ENCODE results near the gene ZSCAN10.

ZSCAN10 gene

GRCh38 chr16:3138823-3139426, 39.8 kb upstream of the ZSCAN10 start:
- no peak for TF ChIP-seq CTCF (conservative IDR thresholded peaks at IDR 0.05)
- no peak overlapping the region for H3K27ac ChIP-seq

- no peak overlapping the region for H3K27ac ChIP-seq
- no peak for TF ChIP-seq CTCF (conservative IDR thresholded peaks at IDR 0.05)
Measured at GRCh38 chr16:3138342-3138741, 39.2 kb upstream of the ZSCAN10 start.

- H3K27ac ChIP-seq: no peak overlapping the region
- no peak for TF ChIP-seq CTCF (conservative IDR thresholded peaks at IDR 0.05)
Measured at GRCh38 chr16:3137267-3137666, 38.2 kb upstream of the ZSCAN10 start.

- no peak for TF ChIP-seq CTCF (conservative IDR thresholded peaks at IDR 0.05)
- H3K27ac ChIP-seq: peak overlapping the region; percentile 91
Measured at GRCh38 chr16:3135126-3135715, 36.1 kb upstream of the ZSCAN10 start.

- H3K27ac ChIP-seq: peak within 1 kb of the TSS; percentile 91
- no peak for TF ChIP-seq CTCF (conservative IDR thresholded peaks at IDR 0.05)
Measured at GRCh38 chr16:3134338-3135125, 35.4 kb upstream of the ZSCAN10 start, which contains the start of gene ZNF213. Gene ZNF213 (plus strand): TSS chr16:3135029. CDS start chr16:3137281, 2,252 bp downstream.

GRCh38 chr16:3133844-3134243, 34.8 kb upstream of the ZSCAN10 start:
- H3K27ac ChIP-seq: peak overlapping the region; percentile 91
- no peak for TF ChIP-seq CTCF (conservative IDR thresholded peaks at IDR 0.05)

GRCh38 chr16:3131755-3132377, 32.8 kb upstream of the ZSCAN10 start:
- TF ChIP-seq CTCF (conservative IDR thresholded peaks at IDR 0.05): peak; percentile 69
- no peak overlapping the region for H3K27ac ChIP-seq
